Peyer's patch (tissue), 4 donors: Measurements from ENCODE around the gene DNAH14. TPM values are rescaled to one million over a fixed set of nuclear protein-coding genes. Genes with fewer than 3 reads are reported as not detected.

Experiments used
- DNase-seq, 3 donors: peaks; one replicate each; pipeline ENCODE4 v3.0.0-alpha.2; 2017 to 2019
- H3K27ac ChIP-seq, 4 donors: fragments of 200-600 bp; sonication (generic); one replicate each; pipeline ENCODE4 v1.5.1; 2016 to 2019
- H3K27me3 ChIP-seq, 2 donors: fragments of 200-600 bp; sonication (generic); one replicate each; pipeline ENCODE4 v1.5.1; 2019
- H3K36me3 ChIP-seq, 3 donors: fragments of 200-600 bp; sonication (generic); one replicate each; pipeline ENCODE4 v1.5.1; 2016 to 2019
- H3K4me1 ChIP-seq, 4 donors: fragments of 200-600 bp; sonication (generic); one replicate each; pipeline ENCODE4 v1.5.1; 2016 to 2019
- H3K4me3 ChIP-seq, 4 donors: fragments of 200-600 bp; sonication (generic); 1 replicate in 3 of 4; 2 replicates in 1 of 4; pipeline ENCODE4 v1.5.1; 2016 to 2019; ENCODE audit warnings: mild to moderate bottlenecking in 1 of 4
- H3K9me3 ChIP-seq, 4 donors: fragments of 200-600 bp; sonication (generic); one replicate each; pipeline ENCODE4 v1.5.1; 2016 to 2019; ENCODE audit warnings: mild to moderate bottlenecking in 1 of 4
- POLR2A ChIP-seq, 2 donors: fragments of 450-650 bp; IDR thresholded peaks; one replicate each; pipeline ENCODE4 v1.5.1; 2017; ENCODE audit warnings: antibody characterized with exemption in 2 of 2, mild to moderate bottlenecking in 2 of 2, moderate library complexity in 2 of 2
- total RNA-seq, 4 donors: library from RNA; depleted of rRNA; stranded (reverse); fragments of >200 nt; gene quantifications; one replicate each; pipeline ENCODE4 v1.1.0, GENCODE V29; 2016
- TF ChIP-seq, protein P1 (sequence below), 6 experiments: fragments of 450-650 bp in 4 of 6; fragments of 200-600 bp in 2 of 6; sonication (generic) in 1 of 6; IDR thresholded peaks; one replicate each; pipeline ENCODE4 v1.5.1; 2017 to 2019; ENCODE audit warnings: antibody characterized with exemption in 6 of 6, mild to moderate bottlenecking in 3 of 6, moderate library complexity in 1 of 6

Gene DNAH14
- total RNA-seq, 4 donors from 2014 or later: 6.5 to 11.0 (median 7.4) TPM

DNA sequence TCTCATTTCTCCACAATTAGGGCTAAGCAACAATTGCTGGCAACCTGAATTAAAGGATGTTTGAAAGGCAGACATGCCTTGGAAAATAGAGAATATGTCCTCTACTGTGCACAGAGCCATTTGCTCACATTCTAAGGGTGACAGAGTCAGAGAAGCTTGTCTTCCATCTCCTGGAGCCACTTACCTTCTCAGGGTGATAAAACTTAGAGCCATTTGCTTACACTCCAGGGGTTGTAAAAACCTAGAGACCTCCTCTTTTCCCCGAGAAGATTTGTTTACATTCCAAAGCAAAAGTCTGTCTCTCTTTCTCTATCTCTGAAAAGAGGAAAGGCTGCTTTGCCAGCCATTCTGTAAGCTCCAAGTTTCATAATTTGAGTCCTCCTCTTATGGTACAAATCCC is 437.1 kb downstream of the DNAH14 start:
- no peak overlapping the region for H3K4me3 ChIP-seq
- no peaks in the 10 kb centered on the region for H3K9me3 ChIP-seq
- no peak overlapping the region for H3K27ac ChIP-seq
- no peaks in the 10 kb centered on the region for H3K27me3 ChIP-seq
- no peaks in the 10 kb centered on the region for H3K36me3 ChIP-seq
- H3K4me1 ChIP-seq: no peaks in the 10 kb centered on the region
- no peak for DNase-seq
- TF ChIP-seq, protein P1, sequence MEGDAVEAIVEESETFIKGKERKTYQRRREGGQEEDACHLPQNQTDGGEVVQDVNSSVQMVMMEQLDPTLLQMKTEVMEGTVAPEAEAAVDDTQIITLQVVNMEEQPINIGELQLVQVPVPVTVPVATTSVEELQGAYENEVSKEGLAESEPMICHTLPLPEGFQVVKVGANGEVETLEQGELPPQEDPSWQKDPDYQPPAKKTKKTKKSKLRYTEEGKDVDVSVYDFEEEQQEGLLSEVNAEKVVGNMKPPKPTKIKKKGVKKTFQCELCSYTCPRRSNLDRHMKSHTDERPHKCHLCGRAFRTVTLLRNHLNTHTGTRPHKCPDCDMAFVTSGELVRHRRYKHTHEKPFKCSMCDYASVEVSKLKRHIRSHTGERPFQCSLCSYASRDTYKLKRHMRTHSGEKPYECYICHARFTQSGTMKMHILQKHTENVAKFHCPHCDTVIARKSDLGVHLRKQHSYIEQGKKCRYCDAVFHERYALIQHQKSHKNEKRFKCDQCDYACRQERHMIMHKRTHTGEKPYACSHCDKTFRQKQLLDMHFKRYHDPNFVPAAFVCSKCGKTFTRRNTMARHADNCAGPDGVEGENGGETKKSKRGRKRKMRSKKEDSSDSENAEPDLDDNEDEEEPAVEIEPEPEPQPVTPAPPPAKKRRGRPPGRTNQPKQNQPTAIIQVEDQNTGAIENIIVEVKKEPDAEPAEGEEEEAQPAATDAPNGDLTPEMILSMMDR (IDR thresholded peaks at IDR 0.05): no peak
- TF ChIP-seq POLR2A (IDR thresholded peaks at IDR 0.05): no peak

DNA sequence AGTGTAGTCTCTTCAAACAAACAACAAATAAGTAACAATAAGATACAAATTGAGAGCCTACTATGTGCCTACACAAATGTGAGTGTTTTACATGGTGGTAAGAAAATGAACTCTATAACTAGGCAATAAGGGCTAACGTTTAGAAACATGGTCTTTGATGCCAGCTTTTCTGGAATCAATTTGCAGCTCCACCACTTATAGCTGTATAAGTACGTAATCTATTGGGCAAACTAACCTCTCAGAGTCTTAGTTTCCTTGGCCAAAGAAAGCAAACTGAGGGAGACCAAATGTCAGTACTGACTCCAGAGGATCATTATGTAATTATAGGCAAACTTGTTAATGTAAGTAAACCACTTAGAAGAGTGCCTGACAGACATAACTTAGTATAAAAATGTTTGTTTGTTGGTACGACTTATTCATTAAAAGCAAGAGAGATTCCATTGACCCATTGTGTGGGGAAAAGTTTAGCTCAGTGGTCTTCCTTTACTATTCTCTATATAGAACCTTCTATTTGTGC is 438.6 kb downstream of the DNAH14 start:
- DNase-seq: no peak
- H3K4me1 ChIP-seq: no peaks in the 10 kb centered on the region
- no peak overlapping the region for H3K27ac ChIP-seq
- H3K27me3 ChIP-seq: no peaks in the 10 kb centered on the region
- H3K36me3 ChIP-seq: no peaks in the 10 kb centered on the region
- TF ChIP-seq, protein P1 (IDR thresholded peaks at IDR 0.05): no peak
- no peak for TF ChIP-seq POLR2A (IDR thresholded peaks at IDR 0.05)
- no peak overlapping the region for H3K4me3 ChIP-seq
- no peaks in the 10 kb centered on the region for H3K9me3 ChIP-seq

DNA sequence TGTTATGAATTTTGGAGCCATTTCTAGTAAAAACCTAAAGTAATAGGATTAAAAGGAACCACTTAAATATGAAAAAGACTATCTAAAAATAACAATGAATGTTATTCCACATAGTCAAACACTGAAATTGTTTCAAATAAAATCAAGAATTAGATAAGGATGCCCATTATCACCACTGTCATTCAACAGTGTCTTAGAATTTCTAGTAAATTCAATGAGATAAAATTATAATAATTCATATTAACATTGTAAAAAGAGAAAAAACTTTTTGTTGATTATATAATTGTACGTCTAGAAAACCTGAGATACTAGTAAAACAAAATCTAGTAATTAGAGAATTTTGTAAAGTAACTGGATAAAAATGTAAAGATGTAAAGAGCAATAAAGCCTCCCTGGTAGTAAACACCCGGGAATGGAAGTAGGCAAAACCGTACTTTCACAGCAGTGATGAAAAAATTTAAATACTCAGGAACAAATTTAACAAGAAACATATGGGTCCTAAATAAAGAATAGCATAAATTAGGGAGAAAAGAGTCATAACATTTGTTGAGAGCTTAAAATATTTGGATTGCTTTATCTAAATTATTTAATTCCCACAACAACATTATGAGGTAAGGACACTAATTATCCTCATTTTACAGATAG is 442.0 kb downstream of the DNAH14 start:
- no peak for DNase-seq
- H3K27ac ChIP-seq: no peak overlapping the region
- no peak overlapping the region for H3K4me3 ChIP-seq
- no peaks in the 10 kb centered on the region for H3K27me3 ChIP-seq
- no peaks in the 10 kb centered on the region for H3K4me1 ChIP-seq
- H3K9me3 ChIP-seq: no peaks in the 10 kb centered on the region
- TF ChIP-seq POLR2A (IDR thresholded peaks at IDR 0.05): no peak
- TF ChIP-seq, protein P1 (IDR thresholded peaks at IDR 0.05): no peak
- no peaks in the 10 kb centered on the region for H3K36me3 ChIP-seq

DNA sequence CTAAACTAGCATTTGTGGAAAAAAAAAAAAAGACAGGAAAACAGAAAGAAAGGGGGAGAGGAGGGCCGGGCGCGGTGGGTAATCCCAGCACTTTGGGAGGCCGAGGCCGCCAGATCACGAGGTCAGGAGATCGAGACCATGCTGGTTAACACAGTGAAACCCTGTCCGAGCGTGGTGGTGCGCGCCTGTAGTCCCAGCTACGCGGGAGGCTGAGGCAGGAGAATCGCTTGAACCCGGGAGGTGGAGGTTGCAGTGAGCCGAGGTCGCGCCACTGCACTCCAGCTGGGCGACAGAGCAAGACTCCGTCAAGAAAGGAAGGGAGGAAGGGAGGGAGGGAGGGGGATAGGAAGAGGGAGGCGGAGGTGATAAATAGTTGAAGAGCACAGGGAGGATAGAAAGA is 443.7 kb downstream of the DNAH14 start:
- Histone ChIP-seq H3K27ac (no peak overlapping the region), H3K27me3 (no peaks in the 10 kb centered on the region), H3K9me3 (no peaks in the 10 kb centered on the region), H3K36me3 (no peaks in the 10 kb centered on the region), H3K4me1 (no peaks in the 10 kb centered on the region), H3K4me3 (no peak overlapping the region)
- no peak for DNase-seq
- no peak for TF ChIP-seq POLR2A (IDR thresholded peaks at IDR 0.05)
- TF ChIP-seq, protein P1 (IDR thresholded peaks at IDR 0.05): no peak

DNA sequence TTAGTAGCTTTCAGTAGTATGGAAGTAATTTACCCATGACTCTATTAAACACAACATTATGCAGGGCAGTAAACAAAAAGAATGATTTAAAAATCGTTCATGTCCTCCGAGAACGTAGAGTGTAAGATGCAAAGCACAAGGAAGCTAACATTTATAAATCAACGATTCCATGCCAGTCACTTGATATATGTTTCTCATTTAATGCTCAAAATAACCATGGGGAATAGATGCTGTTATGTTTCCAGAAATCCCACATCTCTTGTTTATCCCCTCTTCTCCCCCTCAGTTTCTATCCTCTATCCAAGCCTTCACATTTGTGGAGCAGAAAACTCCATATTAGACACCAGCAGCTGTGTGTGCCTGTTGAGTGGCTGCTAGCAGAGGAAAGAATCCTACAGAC is 445.5 kb downstream of the DNAH14 start:
- Histone ChIP-seq H3K9me3 (no peaks in the 10 kb centered on the region), H3K36me3 (no peaks in the 10 kb centered on the region), H3K27me3 (no peaks in the 10 kb centered on the region), H3K4me1 (no peaks in the 10 kb centered on the region), H3K4me3 (no peak overlapping the region), H3K27ac (no peak overlapping the region)
- no peak for DNase-seq
- TF ChIP-seq POLR2A (IDR thresholded peaks at IDR 0.05): no peak
- TF ChIP-seq, protein P1 (IDR thresholded peaks at IDR 0.05): no peak
